NCI-H2227 treated with DMSO at 0.1 percent for 48 hours (cell line): ENCODE data around the gene BPIFA1.

Experiments used
- DNase-seq: peaks from one replicate; lab custom pipeline; 2025; lab: John Stamatoyannopoulos, UW

The BPIFA1 gene

GRCh38 chr20:33239979-33240736, 4.4 kb downstream of the BPIFA1 start:
- no peak for DNase-seq

GRCh38 chr20:33240923-33241322, 5.1 kb downstream of the BPIFA1 start:
- no peak for DNase-seq

- DNase-seq, result no peak
These were observed 6.7 kb downstream of the BPIFA1 start for GRCh38 chr20:33242319-33243100.

GRCh38 chr20:33246077-33246476, 10.3 kb downstream of the BPIFA1 start:
- DNase-seq, result no peak

GRCh38 chr20:33249456-33249855, 13.7 kb downstream of the BPIFA1 start:
- no peak for DNase-seq

GRCh38 chr20:33250666-33251065, 14.9 kb downstream of the BPIFA1 start:
- no peak for DNase-seq

- DNase-seq, result no peak
These were observed 15.7 kb downstream of the BPIFA1 start for GRCh38 chr20:33251496-33251895.

- no peak for DNase-seq
These were observed 16.7 kb downstream of the BPIFA1 start for GRCh38 chr20:33252460-33252859.

GRCh38 chr20:33255005-33255404, 19.2 kb downstream of the BPIFA1 start:
- DNase-seq, result no peak

GRCh38 chr20:33257237-33257636, 21.4 kb downstream of the BPIFA1 start:
- no peak for DNase-seq

GRCh38 chr20:33259371-33259770, 23.6 kb downstream of the BPIFA1 start:
- no peak for DNase-seq

- DNase-seq, result no peak
These were observed 25.7 kb downstream of the BPIFA1 start for GRCh38 chr20:33261465-33261864.

GRCh38 chr20:33262658-33263065, 26.9 kb downstream of the BPIFA1 start:
- DNase-seq, result peak; percentile 28

GRCh38 chr20:33263784-33264183, 28.0 kb downstream of the BPIFA1 start:
- DNase-seq, result no peak

GRCh38 chr20:33267701-33268100, 31.9 kb downstream of the BPIFA1 start:
- no peak for DNase-seq

- DNase-seq, result no peak
These were observed 36.5 kb downstream of the BPIFA1 start for GRCh38 chr20:33272155-33272873.

- DNase-seq, result no peak
These were observed 37.5 kb downstream of the BPIFA1 start for GRCh38 chr20:33273117-33273851.

- DNase-seq, result no peak
These were observed 39.4 kb downstream of the BPIFA1 start for GRCh38 chr20:33275215-33275614.

GRCh38 chr20:33275871-33276270, 40.1 kb downstream of the BPIFA1 start:
- DNase-seq, result no peak

- no peak for DNase-seq
These were observed 40.7 kb downstream of the BPIFA1 start for GRCh38 chr20:33276303-33277113.
